Measurements from ENCODE around the gene TBC1D12. TPM values are rescaled to one million over a fixed set of nuclear protein-coding genes. Genes with fewer than 3 reads are reported as not detected.

The TBC1D12 gene
- total RNA-seq, 4 donors from 2014 or later: 7.4 to 11.4 (median 7.8) TPM

DNA sequence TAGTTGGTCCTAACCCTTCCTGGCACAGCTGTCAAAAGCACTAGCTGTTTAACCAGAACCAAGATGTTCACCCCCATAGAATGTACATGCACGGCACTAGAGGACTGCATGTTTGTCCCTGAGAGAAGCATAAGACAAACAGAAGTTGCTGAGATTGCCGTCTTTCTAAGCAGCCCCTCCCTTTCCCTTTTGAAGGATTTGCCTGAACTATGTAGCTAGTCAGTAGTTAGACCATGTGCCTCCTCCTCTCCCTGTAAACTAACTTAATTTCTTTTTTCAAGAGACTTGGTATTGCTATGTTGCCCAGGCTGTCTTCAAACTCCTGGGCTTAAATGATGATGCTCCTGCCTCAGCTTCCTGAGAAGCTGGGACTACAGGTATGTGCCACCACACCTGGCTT lies 40.7 kb downstream of the TBC1D12 start:
- H3K9me3 ChIP-seq: no peaks in the 10 kb centered on the region
- in situ Hi-C loops (cut with MboI; ENCODE audit: low sequenced_read_pairs in 4 of 4): loop anchor here in 1 of 4 donors (10.0 kb wide), 1 partner anchor 78 kb away; the partner anchor contains the start of gene NOC3L
- no peaks in the 10 kb centered on the region for H3K36me3 ChIP-seq
- TF ChIP-seq POLR2A (IDR thresholded peaks at IDR 0.05): no peak
- TF ChIP-seq, protein P1, sequence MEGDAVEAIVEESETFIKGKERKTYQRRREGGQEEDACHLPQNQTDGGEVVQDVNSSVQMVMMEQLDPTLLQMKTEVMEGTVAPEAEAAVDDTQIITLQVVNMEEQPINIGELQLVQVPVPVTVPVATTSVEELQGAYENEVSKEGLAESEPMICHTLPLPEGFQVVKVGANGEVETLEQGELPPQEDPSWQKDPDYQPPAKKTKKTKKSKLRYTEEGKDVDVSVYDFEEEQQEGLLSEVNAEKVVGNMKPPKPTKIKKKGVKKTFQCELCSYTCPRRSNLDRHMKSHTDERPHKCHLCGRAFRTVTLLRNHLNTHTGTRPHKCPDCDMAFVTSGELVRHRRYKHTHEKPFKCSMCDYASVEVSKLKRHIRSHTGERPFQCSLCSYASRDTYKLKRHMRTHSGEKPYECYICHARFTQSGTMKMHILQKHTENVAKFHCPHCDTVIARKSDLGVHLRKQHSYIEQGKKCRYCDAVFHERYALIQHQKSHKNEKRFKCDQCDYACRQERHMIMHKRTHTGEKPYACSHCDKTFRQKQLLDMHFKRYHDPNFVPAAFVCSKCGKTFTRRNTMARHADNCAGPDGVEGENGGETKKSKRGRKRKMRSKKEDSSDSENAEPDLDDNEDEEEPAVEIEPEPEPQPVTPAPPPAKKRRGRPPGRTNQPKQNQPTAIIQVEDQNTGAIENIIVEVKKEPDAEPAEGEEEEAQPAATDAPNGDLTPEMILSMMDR (IDR thresholded peaks at IDR 0.05 in 4 of 5, conservative IDR thresholded peaks at IDR 0.05 in 1 of 5): no peak
- no peaks in the 10 kb centered on the region for H3K27me3 ChIP-seq
- peaks cover 6 to 13% of the 10 kb centered on the region in 2 donors for H3K4me1 ChIP-seq
- ATAC-seq: no peak
- no peak overlapping the region for H3K4me3 ChIP-seq
- no peak overlapping the region for H3K27ac ChIP-seq
- DNase-seq: no peak
- intact Hi-C loops (cut with DNase I; ENCODE audit: low total_unique reads): loop anchor here (5.0 to 10.0 kb wide), 2 partner anchors 41 to 168 kb away; partner anchors contain the start of gene TBC1D12

- no peak overlapping the region for H3K4me3 ChIP-seq
- peaks cover 6 to 13% of the 10 kb centered on the region in 2 donors for H3K4me1 ChIP-seq
- no peaks in the 10 kb centered on the region for H3K27me3 ChIP-seq
- ATAC-seq (no peak), DNase-seq (no peak)
- intact Hi-C loops (cut with DNase I; ENCODE audit: low total_unique reads): loop anchor here (5.0 to 10.0 kb wide), 2 partner anchors 41 to 169 kb away; partner anchors contain the start of gene TBC1D12
- TF ChIP-seq, protein P1 (IDR thresholded peaks at IDR 0.05 in 4 of 5, conservative IDR thresholded peaks at IDR 0.05 in 1 of 5): no peak
- TF ChIP-seq POLR2A (IDR thresholded peaks at IDR 0.05): no peak
- no peaks in the 10 kb centered on the region for H3K9me3 ChIP-seq
- no peak overlapping the region for H3K27ac ChIP-seq
- no peaks in the 10 kb centered on the region for H3K36me3 ChIP-seq
- in situ Hi-C loops (cut with MboI; ENCODE audit: low sequenced_read_pairs in 4 of 4): loop anchor here in 1 of 4 donors (10.0 kb wide), 1 partner anchor 79 kb away; the partner anchor contains the start of gene NOC3L
These were observed 41.2 kb downstream of the TBC1D12 start for GRCh38 chr10:94443549-94443948.

DNA sequence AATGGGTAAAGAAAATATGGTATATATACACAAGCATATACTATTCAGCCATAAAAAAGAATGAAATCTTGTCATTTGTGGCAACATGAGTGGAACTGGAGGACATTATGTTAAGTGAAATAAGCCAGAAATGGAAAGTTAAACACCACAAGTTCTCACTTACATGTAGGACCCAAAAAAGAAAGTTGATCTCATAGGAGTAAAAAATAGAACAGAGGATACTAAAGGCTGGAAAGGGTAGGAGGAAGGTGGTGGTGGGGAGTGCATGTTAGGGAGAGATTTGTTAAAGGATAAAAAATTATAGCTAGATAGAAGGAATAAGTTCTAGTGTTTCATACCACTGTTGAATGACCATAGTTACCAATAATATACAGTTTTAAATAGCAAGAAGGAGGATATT lies 48.4 kb downstream of the TBC1D12 start:
- H3K27me3 ChIP-seq: no peaks in the 10 kb centered on the region
- ATAC-seq (no peak), DNase-seq (no peak)
- intact Hi-C loops (cut with DNase I; ENCODE audit: low total_unique reads) (loop anchor here (5.0 kb wide), 1 partner anchor 533 kb away; no protein-coding TSS in a partner anchor), in situ Hi-C loops (cut with MboI; ENCODE audit: low sequenced_read_pairs in 4 of 4) (no loop called here)
- peak overlapping the region in 1 of 4 donors; percentile 1 for H3K27ac ChIP-seq
- H3K4me3 ChIP-seq: no peak overlapping the region
- TF ChIP-seq, protein P1 (IDR thresholded peaks at IDR 0.05 in 4 of 5, conservative IDR thresholded peaks at IDR 0.05 in 1 of 5): no peak
- TF ChIP-seq POLR2A (IDR thresholded peaks at IDR 0.05): no peak
- peaks cover 0 to 9% of the 10 kb centered on the region in 2 donors for H3K36me3 ChIP-seq
- H3K4me1 ChIP-seq: peaks cover 0 to 13% of the 10 kb centered on the region in 2 donors
- H3K9me3 ChIP-seq: no peaks in the 10 kb centered on the region

DNA sequence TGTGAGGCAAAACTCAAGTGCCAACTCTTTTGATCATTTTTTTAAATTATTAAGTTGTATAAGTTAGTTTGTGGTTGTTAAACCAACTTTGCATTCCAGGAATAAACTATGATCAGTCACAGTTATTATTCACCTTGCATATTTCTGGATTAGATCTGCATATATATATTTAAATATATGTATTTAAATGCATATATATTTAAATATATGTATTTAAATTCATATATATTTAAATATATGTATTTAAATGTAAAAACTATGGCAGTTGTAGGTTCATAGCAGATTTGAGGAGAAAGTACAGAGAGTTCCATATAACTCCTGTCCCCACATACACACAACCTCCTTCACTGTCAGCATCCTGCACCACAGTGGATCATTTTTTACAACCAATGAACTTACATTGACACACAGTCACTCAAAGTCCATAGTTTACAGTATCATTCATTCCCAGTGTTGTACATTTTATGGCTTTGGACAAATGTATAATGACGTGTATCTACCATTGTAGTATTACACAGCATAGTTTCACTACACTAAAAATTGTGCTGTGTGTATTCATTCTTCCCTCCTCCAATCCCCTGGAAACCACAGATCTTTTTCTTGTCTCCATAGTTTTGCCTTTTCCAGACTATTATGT lies 49.7 kb downstream of the TBC1D12 start:
- Histone ChIP-seq H3K9me3 (no peaks in the 10 kb centered on the region), H3K4me3 (no peak overlapping the region), H3K27me3 (no peaks in the 10 kb centered on the region), H3K36me3 (peaks cover 0 to 9% of the 10 kb centered on the region in 2 donors), H3K4me1 (peaks cover 0 to 13% of the 10 kb centered on the region in 2 donors), H3K27ac (no peak overlapping the region)
- no peak for DNase-seq
- in situ Hi-C loops (cut with MboI; ENCODE audit: low sequenced_read_pairs in 4 of 4) (no loop called here), intact Hi-C loops (cut with DNase I; ENCODE audit: low total_unique reads) (loop anchor here (5.0 kb wide), 1 partner anchor 535 kb away; no protein-coding TSS in a partner anchor)
- TF ChIP-seq, protein P1 (IDR thresholded peaks at IDR 0.05 in 4 of 5, conservative IDR thresholded peaks at IDR 0.05 in 1 of 5): no peak
- no peak for TF ChIP-seq POLR2A (IDR thresholded peaks at IDR 0.05)
- no peak for ATAC-seq

Measured in gastrocnemius medialis (tissue), 4 donors.